ENCODE results near the gene CENPH. TPM values are rescaled to one million over a fixed set of nuclear protein-coding genes. Genes with fewer than 3 reads are reported as not detected.

CENPH gene
- total RNA-seq, 4 donors from 2014 or later = 0.81 to 5.0 (median 1.5) TPM; not detected in 1

DNA sequence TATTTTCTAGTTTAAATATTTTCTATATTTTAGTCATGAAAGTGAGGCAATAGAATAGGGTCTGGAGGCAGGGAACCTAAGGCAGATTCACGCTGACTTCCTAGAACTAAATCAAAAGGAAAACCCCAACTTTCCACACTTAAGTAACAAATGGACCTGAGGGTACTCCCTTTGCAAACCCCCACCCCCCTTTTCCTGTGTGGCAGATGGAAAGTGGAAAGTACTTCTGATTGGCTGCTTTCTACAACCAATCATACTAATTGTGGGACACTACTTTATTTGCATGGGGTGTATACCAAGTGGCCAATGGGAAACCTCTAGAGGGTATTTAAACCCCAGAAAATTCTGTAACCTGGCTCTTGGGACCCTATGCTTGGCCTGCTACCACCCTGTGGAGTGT is 4.8 kb upstream of the CENPH start:
- WGBS, 2 donors (ENCODE audit: low coverage in 1 of 2) = 63 to 90% methylated on average over 1 of the region's 1 CpG
- no peak for ATAC-seq
- no peaks in the 10 kb centered on the region for H3K9me3 ChIP-seq
- H3K27me3 ChIP-seq = no peaks in the 10 kb centered on the region
- peaks cover 0 to 9% (median 0%) of the 10 kb centered on the region in 3 donors for H3K4me1 ChIP-seq
- H3K27ac ChIP-seq = no peak overlapping the region
- TF ChIP-seq POLR2A (IDR thresholded peaks at IDR 0.05) = no peak
- TF ChIP-seq EP300 (IDR thresholded peaks at IDR 0.05) = no peak
- no peaks in the 10 kb centered on the region for H3K36me3 ChIP-seq
- no peak overlapping the region for H3K4me3 ChIP-seq

DNA sequence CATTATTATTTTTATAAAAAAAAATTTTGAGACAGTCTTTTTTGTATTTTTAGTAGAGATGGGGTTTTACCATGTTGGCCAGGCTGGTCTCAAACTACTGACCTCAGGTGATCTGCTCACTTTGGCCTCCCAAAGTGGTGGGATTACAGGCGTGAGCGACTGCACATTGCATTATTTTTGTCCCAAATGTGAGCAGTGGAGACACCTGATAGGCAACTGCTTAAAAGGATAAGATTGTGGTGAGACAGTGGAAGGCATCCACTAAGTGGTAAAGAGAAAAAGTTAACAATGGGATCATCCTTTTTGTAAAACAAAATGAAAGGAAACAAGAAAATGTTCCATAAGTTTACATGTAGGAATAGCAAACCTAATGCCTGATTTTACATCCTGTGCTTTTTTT is 2.0 kb upstream of the CENPH start:
- no peak overlapping the region for H3K4me3 ChIP-seq
- H3K9me3 ChIP-seq = no peaks in the 10 kb centered on the region
- TF ChIP-seq POLR2A (IDR thresholded peaks at IDR 0.05) = no peak
- TF ChIP-seq, protein P1, sequence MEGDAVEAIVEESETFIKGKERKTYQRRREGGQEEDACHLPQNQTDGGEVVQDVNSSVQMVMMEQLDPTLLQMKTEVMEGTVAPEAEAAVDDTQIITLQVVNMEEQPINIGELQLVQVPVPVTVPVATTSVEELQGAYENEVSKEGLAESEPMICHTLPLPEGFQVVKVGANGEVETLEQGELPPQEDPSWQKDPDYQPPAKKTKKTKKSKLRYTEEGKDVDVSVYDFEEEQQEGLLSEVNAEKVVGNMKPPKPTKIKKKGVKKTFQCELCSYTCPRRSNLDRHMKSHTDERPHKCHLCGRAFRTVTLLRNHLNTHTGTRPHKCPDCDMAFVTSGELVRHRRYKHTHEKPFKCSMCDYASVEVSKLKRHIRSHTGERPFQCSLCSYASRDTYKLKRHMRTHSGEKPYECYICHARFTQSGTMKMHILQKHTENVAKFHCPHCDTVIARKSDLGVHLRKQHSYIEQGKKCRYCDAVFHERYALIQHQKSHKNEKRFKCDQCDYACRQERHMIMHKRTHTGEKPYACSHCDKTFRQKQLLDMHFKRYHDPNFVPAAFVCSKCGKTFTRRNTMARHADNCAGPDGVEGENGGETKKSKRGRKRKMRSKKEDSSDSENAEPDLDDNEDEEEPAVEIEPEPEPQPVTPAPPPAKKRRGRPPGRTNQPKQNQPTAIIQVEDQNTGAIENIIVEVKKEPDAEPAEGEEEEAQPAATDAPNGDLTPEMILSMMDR (IDR thresholded peaks at IDR 0.05) = no peak
- no peak for TF ChIP-seq POLR2AphosphoS5 (IDR thresholded peaks at IDR 0.05)
- no peak for TF ChIP-seq EP300 (IDR thresholded peaks at IDR 0.05)
- H3K36me3 ChIP-seq = no peaks in the 10 kb centered on the region
- no peak for ATAC-seq
- no peaks in the 10 kb centered on the region for H3K27me3 ChIP-seq
- H3K4me1 ChIP-seq = peaks cover 0 to 19% (median 4%) of the 10 kb centered on the region in 3 donors
- H3K27ac ChIP-seq = no peak overlapping the region
- WGBS, 2 donors (ENCODE audit: low coverage in 1 of 2) = 93 to 100% methylated on average over 1 to 2 of the region's 2 CpGs

DNA sequence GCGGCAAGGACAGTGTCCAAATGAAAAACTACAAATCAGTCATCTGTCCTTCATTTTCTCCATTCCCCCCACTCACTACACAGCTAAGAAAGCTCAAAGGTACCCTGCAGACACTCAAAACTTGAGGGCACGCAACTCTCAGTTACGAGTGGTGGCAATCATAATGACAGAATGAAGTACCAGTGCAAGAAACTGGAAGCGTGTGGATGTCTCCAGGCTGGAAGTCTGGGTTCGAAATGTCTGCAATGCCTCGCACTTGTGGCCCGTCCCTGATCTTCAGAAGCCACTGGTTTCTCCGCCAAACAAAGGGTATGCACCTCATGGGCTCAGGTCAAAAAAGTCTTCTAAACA is 597 bp upstream of the CENPH start:
- H3K36me3 ChIP-seq = no peaks in the 10 kb centered on the region
- H3K9me3 ChIP-seq = no peaks in the 10 kb centered on the region
- 17 to 33% methylated on average over 1 to 3 of the region's 8 CpGs for WGBS, 2 donors (ENCODE audit: low coverage in 1 of 2)
- peak overlapping the region; percentile 69 to 88 for H3K4me3 ChIP-seq
- ATAC-seq = no peak
- peak overlapping the region in 3 of 4 donors; percentile 73 to 79 (median 78) for H3K27ac ChIP-seq
- peaks cover 0 to 19% (median 4%) of the 10 kb centered on the region in 3 donors for H3K4me1 ChIP-seq
- TF ChIP-seq POLR2AphosphoS5 (IDR thresholded peaks at IDR 0.05) (no peak), POLR2A (IDR thresholded peaks at IDR 0.05) (no peak), EP300 (IDR thresholded peaks at IDR 0.05) (no peak)
- TF ChIP-seq, protein P1 (IDR thresholded peaks at IDR 0.05) = no peak
- no peaks in the 10 kb centered on the region for H3K27me3 ChIP-seq

DNA sequence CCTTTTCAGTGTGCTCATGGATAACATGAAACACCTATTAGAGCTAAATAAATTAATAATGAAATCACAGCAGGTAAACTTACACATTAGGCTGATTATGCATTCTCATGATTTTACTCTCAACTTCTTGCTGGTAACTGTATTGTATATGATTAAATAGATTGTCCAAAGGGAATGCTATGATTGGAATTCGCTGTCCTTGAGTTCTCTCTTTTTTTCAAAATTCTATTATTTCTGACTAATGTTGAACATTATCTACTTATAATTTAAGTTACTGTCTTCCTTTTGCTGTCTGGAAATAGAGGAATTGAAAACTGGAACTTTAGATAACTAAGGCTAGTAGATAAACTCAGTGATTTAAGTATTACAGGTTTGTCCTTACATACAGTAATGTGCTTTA is 13.1 kb downstream of the CENPH start:
- Histone ChIP-seq H3K27me3 (no peaks in the 10 kb centered on the region), H3K4me3 (no peak overlapping the region), H3K36me3 (no peaks in the 10 kb centered on the region), H3K27ac (no peak overlapping the region), H3K4me1 (no peaks in the 10 kb centered on the region), H3K9me3 (no peaks in the 10 kb centered on the region)
- WGBS, 2 donors (ENCODE audit: low coverage in 1 of 2) = 92 to 100% methylated on average over 1 of the region's 1 CpG
- no peak for TF ChIP-seq EP300 (IDR thresholded peaks at IDR 0.05)
- TF ChIP-seq POLR2A (IDR thresholded peaks at IDR 0.05) = no peak
- TF ChIP-seq, protein P1 (IDR thresholded peaks at IDR 0.05) = no peak
- no peak for TF ChIP-seq POLR2AphosphoS5 (IDR thresholded peaks at IDR 0.05)
- no peak for ATAC-seq

DNA sequence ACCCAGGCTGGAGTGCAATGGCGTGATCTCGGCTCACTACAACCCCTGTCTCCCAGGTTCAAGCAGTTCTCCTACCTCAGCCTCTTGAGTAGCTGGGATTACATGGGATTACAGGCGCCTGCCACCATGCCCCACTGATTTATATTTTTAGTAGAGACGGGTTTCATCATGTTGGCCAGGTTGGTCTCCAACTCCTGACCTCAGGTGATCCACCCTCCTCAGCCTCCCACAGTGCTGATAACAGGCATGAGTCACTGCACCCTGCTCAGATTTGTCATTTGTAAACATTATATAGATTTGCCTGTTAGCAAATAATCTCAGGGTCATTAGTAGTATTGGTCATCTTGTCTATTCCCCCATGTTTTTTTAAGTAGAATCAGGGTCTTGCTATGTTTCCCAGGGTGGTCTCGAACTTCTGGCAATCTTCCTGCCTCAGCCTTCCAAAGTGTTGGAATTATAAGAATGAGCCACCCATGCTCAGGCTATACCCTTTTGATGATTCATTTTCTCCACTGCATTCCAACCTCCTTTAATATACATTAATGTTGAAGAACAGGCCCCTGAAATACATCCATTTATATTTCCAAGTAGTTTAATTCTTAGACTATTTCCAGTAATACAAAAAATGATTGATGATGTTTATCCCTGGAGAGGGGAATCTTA is 17.3 kb downstream of the CENPH start:
- Histone ChIP-seq H3K27me3 (no peaks in the 10 kb centered on the region), H3K4me1 (no peaks in the 10 kb centered on the region), H3K36me3 (no peaks in the 10 kb centered on the region), H3K4me3 (no peak overlapping the region), H3K9me3 (no peaks in the 10 kb centered on the region), H3K27ac (no peak overlapping the region)
- no peak for ATAC-seq
- WGBS, 2 donors (ENCODE audit: low coverage in 1 of 2) = 82 to 83% methylated on average over 1 to 3 of the region's 5 CpGs
- TF ChIP-seq POLR2A (IDR thresholded peaks at IDR 0.05) (no peak), POLR2AphosphoS5 (IDR thresholded peaks at IDR 0.05) (no peak), EP300 (IDR thresholded peaks at IDR 0.05) (no peak)
- TF ChIP-seq, protein P1 (IDR thresholded peaks at IDR 0.05) = no peak

Data from gastroesophageal sphincter (tissue), 4 donors.